Right lung (tissue), 5 donors: Measurements from ENCODE around the gene NDUFB2. TPM values are rescaled to one million over a fixed set of nuclear protein-coding genes. Genes with fewer than 3 reads are reported as not detected.
"Not testable (repeated sequence)": the region's sequence is repeated elsewhere in the genome, so short reads cannot be mapped to it uniquely, and the experiment has no call there.

Experiments
- DNase-seq, 2 donors: peaks; one replicate each; pipeline ENCODE4 v3.0.0-alpha.2; 2013
- polyA plus RNA-seq, 5 donors: library from polyadenylated mRNA; unstranded; fragments of 120-200 nt; gene quantifications; one replicate each; pipeline versions ENCODE4 v1.2.1 to v1.2.3, GENCODE V29; 2013; ENCODE audit warnings: inconsistent platforms in 1 of 5, low replicate concordance in 1 of 5; ENCODE audit not compliant: insufficient read length in 5 of 5, insufficient read depth in 1 of 5

NDUFB2 gene
- polyA plus RNA-seq, 5 donors: 110 to 211 (median 135) TPM

- no peak for DNase-seq
These were observed 27.2 kb upstream of the NDUFB2 start for GRCh38 chr7:140669352-140669751.

- not testable (repeated sequence) for DNase-seq
These were observed 26.6 kb upstream of the NDUFB2 start for GRCh38 chr7:140669862-140670261.

GRCh38 chr7:140670343-140670935 lies 26.1 kb upstream of the NDUFB2 start:
- DNase-seq: no peak

- DNase-seq: no peak
These were observed 24.5 kb upstream of the NDUFB2 start for GRCh38 chr7:140671966-140672365.

GRCh38 chr7:140672382-140673062 lies 24.0 kb upstream of the NDUFB2 start, which contains the start of gene ADCK2:
Gene ADCK2 (plus strand): TSS chr7:140672945. CDS start chr7:140673331, 386 bp downstream.
- DNase-seq: no peak

GRCh38 chr7:140673063-140673773 lies 23.3 kb upstream of the NDUFB2 start:
- DNase-seq: peak; percentile 51 to 59

GRCh38 chr7:140673774-140674155 lies 22.7 kb upstream of the NDUFB2 start:
- no peak for DNase-seq

- DNase-seq: no peak
These were observed 22.1 kb upstream of the NDUFB2 start for GRCh38 chr7:140674356-140674800.

- DNase-seq: no peak
These were observed 21.4 kb upstream of the NDUFB2 start for GRCh38 chr7:140674899-140675701.

- DNase-seq: no peak
These were observed 20.8 kb upstream of the NDUFB2 start for GRCh38 chr7:140675726-140676125.

- DNase-seq: no peak
These were observed 20.2 kb upstream of the NDUFB2 start for GRCh38 chr7:140676306-140676705.

- DNase-seq: not testable (repeated sequence)
These were observed 19.6 kb upstream of the NDUFB2 start for GRCh38 chr7:140676956-140677355.

GRCh38 chr7:140677496-140677895 lies 19.0 kb upstream of the NDUFB2 start:
- no peak for DNase-seq

GRCh38 chr7:140678081-140678815 lies 18.3 kb upstream of the NDUFB2 start:
- no peak for DNase-seq

GRCh38 chr7:140678816-140679130 lies 17.7 kb upstream of the NDUFB2 start:
- DNase-seq: no peak

GRCh38 chr7:140679186-140679585 lies 17.3 kb upstream of the NDUFB2 start:
- no peak for DNase-seq

- DNase-seq: no peak
These were observed 15.6 kb upstream of the NDUFB2 start for GRCh38 chr7:140680886-140681285.

- DNase-seq: no peak
These were observed 14.7 kb upstream of the NDUFB2 start for GRCh38 chr7:140681766-140682165.

GRCh38 chr7:140683657-140684056 lies 12.9 kb upstream of the NDUFB2 start:
- no peak for DNase-seq

- DNase-seq: no peak
These were observed 12.2 kb upstream of the NDUFB2 start for GRCh38 chr7:140684066-140684950.
